SK-N-SH (cell line): Measurements from ENCODE around the gene RAB7B. TPM values are rescaled to one million over a fixed set of nuclear protein-coding genes. Genes with fewer than 3 reads are reported as not detected.

ENCODE experiments used
- CTCF ChIA-PET: fragments of 300-600, 350-600 bp; formaldehyde crosslinking; extraction: SDS; loops from one replicate; lab custom pipeline; 2021; lab: Yijun Ruan, JAX
- POLR2A ChIA-PET: fragments of 350-600 bp; sonication (Branson Sonifier 250); formaldehyde crosslinking; extraction: SDS; loops from one replicate; lab custom pipeline; 2020; ENCODE audit warnings: antibody characterized with exemption, inconsistent platforms; lab: Yijun Ruan, JAX
- DNase-seq: peaks from one replicate; pipeline ENCODE4 v3.0.0; 2012
- H2AFZ ChIP-seq: fragments of 200-600 bp; sonication (generic); 2 replicates; pipeline ENCODE4 v1.8.1; 2016; ENCODE audit warnings: antibody characterized with exemption, mild to moderate bottlenecking, low read depth
- H3F3A ChIP-seq: fragments of 200-600 bp; sonication (generic); replicated peaks from 2 replicates; pipeline ENCODE3; 2016; ENCODE audit warnings: antibody characterized with exemption, mild to moderate bottlenecking; ENCODE audit not compliant: insufficient read depth
- H3K27ac ChIP-seq, 2 experiments: fragments of 200-500 bp in 1 of 2; fragments of 200-600 bp in 1 of 2; sonication (Bioruptor generic) in 1 of 2; sonication (generic), shearing (Covaris generic) in 1 of 2; 2 replicates each; pipeline versions ENCODE4 v1.5.1 to v1.6.1; 2014 to 2016; ENCODE audit warnings: low read depth in 2 of 2, inconsistent platforms in 1 of 2, low read length in 1 of 2, mild to moderate bottlenecking in 1 of 2, mixed read lengths in 1 of 2
- H3K27me3 ChIP-seq: fragments of 200-600 bp; sonication (generic), shearing (Covaris generic); 2 replicates; pipeline ENCODE4 v1.6.1; 2016; ENCODE audit warnings: mixed run types; ENCODE audit not compliant: insufficient read depth
- H3K36me3 ChIP-seq, 2 experiments: fragments of 200-500 bp in 1 of 2; fragments of 200-600 bp in 1 of 2; sonication (Bioruptor generic) in 1 of 2; sonication (generic) in 1 of 2; replicated peaks in 1 of 2; 2 replicates each; pipeline versions ENCODE3 to v1.5.1; 2014 to 2016; ENCODE audit warnings: low read length in 1 of 2, mild to moderate bottlenecking in 1 of 2; ENCODE audit not compliant: insufficient read depth in 2 of 2, control insufficient read depth in 1 of 2
- H3K4me1 ChIP-seq, 2 experiments: fragments of 200-500 bp in 1 of 2; fragments of 200-600 bp in 1 of 2; sonication (Bioruptor generic) in 1 of 2; sonication (generic), shearing (Covaris generic) in 1 of 2; 2 replicates each; pipeline versions ENCODE4 v1.5.1 to v1.6.1; 2014 to 2016; ENCODE audit warnings: low read depth in 1 of 2, low read length in 1 of 2, mixed run types in 1 of 2; ENCODE audit not compliant: insufficient read depth in 2 of 2, control insufficient read depth in 1 of 2
- H3K4me2 ChIP-seq: fragments of 200-600 bp; sonication (generic), shearing (Covaris generic); 2 replicates; pipeline ENCODE4 v1.6.1; 2017; ENCODE audit warnings: mixed run types
- H3K4me3 ChIP-seq, 2 experiments: fragments of 200-500 bp in 1 of 2; fragments of 200-600 bp in 1 of 2; sonication (Bioruptor generic) in 1 of 2; sonication (generic), shearing (Covaris generic) in 1 of 2; 2 replicates each; pipeline versions ENCODE4 v1.5.1 to v1.8.1; 2014 to 2016; ENCODE audit warnings: low read depth in 2 of 2, inconsistent platforms in 1 of 2, low read length in 1 of 2, mild to moderate bottlenecking in 1 of 2, mixed read lengths in 1 of 2, moderate library complexity in 1 of 2
- H3K79me2 ChIP-seq: fragments of 200-600 bp; sonication (generic); 2 replicates; pipeline ENCODE4 v1.8.1; 2017; ENCODE audit warnings: mild to moderate bottlenecking; ENCODE audit not compliant: insufficient read depth
- H3K9ac ChIP-seq: fragments of 200-600 bp; sonication (generic); 2 replicates; pipeline ENCODE4 v1.6.1; 2017; ENCODE audit warnings: mixed run types
- H3K9me2 ChIP-seq: fragments of 200-600 bp; sonication (generic); 2 replicates; pipeline ENCODE4 v1.6.1; 2017; ENCODE audit warnings: mixed run types
- H3K9me3 ChIP-seq: fragments of 200-600 bp; sonication (generic); 2 replicates; pipeline ENCODE4 v1.6.1; 2017; ENCODE audit warnings: mixed run types, mild to moderate bottlenecking, moderate library complexity
- H4K20me1 ChIP-seq: fragments of 200-600 bp; sonication (generic); 2 replicates; pipeline ENCODE4 v1.6.1; 2017; ENCODE audit warnings: mild to moderate bottlenecking, mixed run types; ENCODE audit not compliant: insufficient read depth
- CTCF ChIP-seq: fragments of 200-600 bp; sonication (generic); IDR thresholded peaks from 2 replicates; pipeline ENCODE4 v1.6.1; 2017; ENCODE audit warnings: antibody characterized with exemption, mild to moderate bottlenecking, moderate library complexity
- ELF1 ChIP-seq: IDR thresholded peaks from 2 replicates; pipeline ENCODE4 v1.4.0; 2012
- EP300 ChIP-seq, 2 experiments: IDR thresholded peaks; 2 replicates each; pipeline versions ENCODE4 v1.4.0 to v1.6.1; 2012; ENCODE audit warnings: borderline replicate concordance in 1 of 2, low read depth in 1 of 2, low read length in 1 of 2
- EZH2phosphoT487 ChIP-seq: fragments of 200-600 bp; sonication (generic); IDR thresholded peaks from 2 replicates; pipeline ENCODE4 v1.6.1; 2017; ENCODE audit warnings: low read depth, mixed run types, mild to moderate bottlenecking, antibody characterized with exemption, moderate library complexity, borderline replicate concordance
- FOSL2 ChIP-seq: IDR thresholded peaks from 2 replicates; pipeline ENCODE4 v1.4.0; 2012; ENCODE audit warnings: low read depth, mild to moderate bottlenecking, moderate library complexity, borderline replicate concordance
- FOXJ3 ChIP-seq: sonication (generic); formaldehyde crosslinking; IDR thresholded peaks from 2 replicates; pipeline ENCODE4 v1.5.1; 2020; ENCODE audit warnings: mild to moderate bottlenecking, missing genetic modification reagents
- GATA2 ChIP-seq: sonication (generic); formaldehyde crosslinking; IDR thresholded peaks from 2 replicates; pipeline ENCODE4 v1.5.0; 2020; ENCODE audit warnings: mild to moderate bottlenecking, missing genetic modification reagents
- JUND ChIP-seq: IDR thresholded peaks from 2 replicates; pipeline ENCODE4 v1.4.0; 2012
- MEF2A ChIP-seq: IDR thresholded peaks from 2 replicates; pipeline ENCODE4 v1.4.0; 2012; ENCODE audit warnings: low read depth, borderline replicate concordance
- MXI1 ChIP-seq: IDR thresholded peaks from 2 replicates; pipeline ENCODE4 v1.6.1; 2012; ENCODE audit warnings: mild to moderate bottlenecking, low read depth, low read length, improper control_type of control experiment
- NFIC ChIP-seq: IDR thresholded peaks from 2 replicates; pipeline ENCODE4 v1.4.0; 2012; ENCODE audit warnings: borderline replicate concordance
- NRF1 ChIP-seq: IDR thresholded peaks from 2 replicates; pipeline ENCODE4 v1.6.1; 2012; ENCODE audit warnings: low read depth, mild to moderate bottlenecking, low read length
- POLR2AphosphoS5 ChIP-seq: IDR thresholded peaks from 2 replicates; pipeline ENCODE4 v1.6.1; 2012; ENCODE audit warnings: low read depth, low read length
- RAD21 ChIP-seq: IDR thresholded peaks from 2 replicates; pipeline ENCODE4 v1.6.1; 2012; ENCODE audit warnings: mild to moderate bottlenecking, low read length
- RFX5 ChIP-seq: IDR thresholded peaks from 2 replicates; pipeline ENCODE4 v1.6.1; 2012; ENCODE audit warnings: mild to moderate bottlenecking, improper control_type of control experiment, low read length
- RXRA ChIP-seq: IDR thresholded peaks from 2 replicates; pipeline ENCODE4 v1.4.0; 2012; ENCODE audit warnings: low read depth, mild to moderate bottlenecking, borderline replicate concordance
- TCF12 ChIP-seq: IDR thresholded peaks from 2 replicates; pipeline ENCODE4 v1.4.0; 2012
- TEAD4 ChIP-seq: IDR thresholded peaks from 2 replicates; pipeline ENCODE4 v1.4.0; 2012; ENCODE audit warnings: mild to moderate bottlenecking, borderline replicate concordance; ENCODE audit not compliant: insufficient read depth
- USF1 ChIP-seq: IDR thresholded peaks from 2 replicates; pipeline ENCODE4 v1.4.0; 2012; ENCODE audit warnings: low read depth, borderline replicate concordance
- WGBS: methylation state at CpG from one replicate; pipeline ENCODE4 v1.1.6; 2017; ENCODE audit warnings: low lambda C conversion rate; 5-methylcytosine and 5-hydroxymethylcytosine counted together
- polyA plus RNA-seq, 3 experiments: library from polyadenylated mRNA; depleted of rRNA; stranded (reverse); fragments of >200 nt; gene quantifications; 2 replicates each; pipeline ENCODE4 v1.2.3, GENCODE V29; 2012
- TF ChIP-seq, protein P1 (sequence below): IDR thresholded peaks from 2 replicates; pipeline ENCODE4 v1.4.0; 2012; ENCODE audit warnings: low read depth

The RAB7B gene
- polyA plus RNA-seq, 1 of the 3 experiments (the other 2 are of a cell fraction) = 0.15 TPM

DNA sequence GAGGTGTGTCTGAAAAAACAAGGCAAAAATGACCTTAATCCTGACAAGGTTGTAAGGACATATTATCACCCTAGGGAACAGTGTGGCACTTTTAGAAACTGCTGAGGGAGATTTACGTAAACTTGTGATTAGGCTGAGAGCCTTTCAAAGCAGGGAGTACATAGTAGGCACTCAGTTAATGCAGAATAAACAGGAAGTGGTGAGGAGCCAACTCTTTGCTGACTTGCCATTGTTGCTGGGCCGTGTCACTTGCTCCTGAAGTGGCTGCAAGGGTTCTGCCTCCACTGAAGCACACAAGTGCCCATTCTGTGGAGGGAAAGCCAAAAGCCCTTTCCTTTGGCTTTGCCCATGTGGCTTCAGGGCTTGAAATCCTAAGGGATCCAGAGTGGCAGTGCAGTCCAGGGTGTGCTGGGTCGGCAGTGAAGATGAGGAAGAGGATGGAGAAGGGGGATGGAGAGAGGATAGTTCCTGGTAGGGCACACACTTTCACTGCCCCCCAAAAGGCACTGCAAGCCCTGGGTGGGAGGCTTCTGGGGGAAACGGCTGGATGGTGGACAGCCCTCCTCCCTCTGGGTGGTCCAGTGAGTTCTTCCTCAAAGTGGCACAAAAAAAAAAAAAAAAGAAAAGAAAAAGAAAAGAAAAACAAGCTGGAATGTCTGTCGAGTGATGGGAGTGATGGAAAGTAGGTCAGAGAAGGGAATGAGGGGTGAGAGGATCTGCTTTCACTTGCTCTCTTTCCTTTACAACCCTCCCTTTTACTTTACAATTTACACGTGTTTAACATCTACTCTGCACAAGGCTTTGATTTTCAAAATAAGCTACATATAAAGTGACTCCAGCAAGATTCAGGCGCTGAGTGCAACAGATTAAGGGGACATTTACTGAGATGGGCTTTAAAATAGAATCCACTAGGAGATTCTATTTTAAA, 36.1 kb upstream of the RAB7B start:
- 41% methylated on average over 7 of the region's 7 CpGs for WGBS
- ChIA-PET CTCF (interaction anchor here (0.6 to 4.1 kb wide), 5 partner anchors 9 to 68 kb away, joined by 3 to 23 read pairs (median 4); no protein-coding TSS in a partner anchor), POLR2A (no interaction called here)
- Histone ChIP-seq H3F3A (no peaks in the 10 kb centered on the region), H3K27ac (no peak overlapping the region), H3K9me2 (no peaks in the 10 kb centered on the region), H3K4me2 (no peak overlapping the region), H3K4me1 (peaks cover 0 to 5% of the 10 kb centered on the region in 2 experiments; a peak in 1 of 4 replicates), H3K9me3 (no peaks in the 10 kb centered on the region), H3K27me3 (peaks cover 47% of the 10 kb centered on the region; the same call in 1 of the 2 replicates)
- TF ChIP-seq EZH2phosphoT487 (no peak), TCF12 (no peak), RFX5 (no peak), MEF2A (no peak), CTCF (no peak), TEAD4 (no peak), USF1 (no peak), RAD21 (no peak), FOSL2 (no peak), FOXJ3 (CRISPR knock-in tag) (no peak), NRF1 (no peak), EP300 (IDR thresholded peaks at IDR 0.05; ENCODE audit: borderline replicate concordance in 1 of 2, low read depth in 1 of 2, low read length in 1 of 2) (no peak)
- TF ChIP-seq, protein P1, sequence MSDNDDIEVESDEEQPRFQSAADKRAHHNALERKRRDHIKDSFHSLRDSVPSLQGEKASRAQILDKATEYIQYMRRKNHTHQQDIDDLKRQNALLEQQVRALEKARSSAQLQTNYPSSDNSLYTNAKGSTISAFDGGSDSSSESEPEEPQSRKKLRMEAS = no peak
- TF ChIP-seq, all 33 proteins: peak for 0
- no peak overlapping the region for H2AFZ ChIP-seq
- no peaks in the 10 kb centered on the region for H3K36me3 ChIP-seq
- DNase-seq = no peak
- H3K4me3 ChIP-seq = no peak overlapping the region
- H3K9ac ChIP-seq = no peak overlapping the region
- H3K79me2 ChIP-seq = no peaks in the 10 kb centered on the region
- no peaks in the 10 kb centered on the region for H4K20me1 ChIP-seq

DNA sequence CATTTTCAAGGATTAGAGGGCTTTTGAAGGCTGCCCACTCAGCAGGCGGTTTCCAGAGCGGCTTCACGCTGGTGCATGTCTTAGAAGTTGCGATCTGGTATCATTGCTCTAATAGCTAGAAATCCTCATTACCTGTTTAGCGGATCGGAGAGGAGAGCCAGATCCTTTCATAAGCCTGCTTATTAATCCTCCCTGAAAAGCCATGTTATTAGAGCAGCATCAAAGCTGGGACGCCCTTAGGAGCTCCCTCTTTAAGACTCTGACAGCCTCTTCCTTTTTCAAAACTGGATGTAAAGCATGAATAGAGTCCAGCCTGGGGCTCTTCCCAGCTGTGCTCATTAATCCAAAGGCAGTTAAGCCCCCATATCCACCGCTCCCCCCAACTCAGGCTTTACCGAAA, 34.4 kb upstream of the RAB7B start:
- CTCF ChIA-PET = interaction anchor here (0.5 to 1.8 kb wide), 6 partner anchors 18 to 246 kb away, joined by 3 to 5 read pairs (median 4); no protein-coding TSS in a partner anchor
- H3K4me1 ChIP-seq = peaks cover 0 to 5% of the 10 kb centered on the region in 2 experiments; a peak in 1 of 4 replicates
- H3K27ac ChIP-seq = no peak overlapping the region
- H3K36me3 ChIP-seq = no peaks in the 10 kb centered on the region
- POLR2A ChIA-PET = no interaction called here
- H3K9ac ChIP-seq = no peak overlapping the region
- H3K79me2 ChIP-seq = no peaks in the 10 kb centered on the region
- no peaks in the 10 kb centered on the region for H4K20me1 ChIP-seq
- H3K9me2 ChIP-seq = no peaks in the 10 kb centered on the region
- peaks cover 47% of the 10 kb centered on the region; the same call in 1 of the 2 replicates for H3K27me3 ChIP-seq
- H3K4me2 ChIP-seq = no peak overlapping the region
- 66% methylated on average over 5 of the region's 9 CpGs for WGBS
- no peak for DNase-seq
- H2AFZ ChIP-seq = no peak overlapping the region
- H3F3A ChIP-seq = no peaks in the 10 kb centered on the region
- H3K4me3 ChIP-seq = no peak overlapping the region
- no peak for TF ChIP-seq RAD21
- no peak for TF ChIP-seq MXI1
- TF ChIP-seq ELF1 = no peak
- no peak for TF ChIP-seq GATA2 (CRISPR knock-in tag)
- TF ChIP-seq MEF2A = no peak
- no peak for TF ChIP-seq NRF1
- no peak for TF ChIP-seq NFIC
- TF ChIP-seq JUND = no peak
- no peak for TF ChIP-seq RXRA
- no peak for TF ChIP-seq POLR2AphosphoS5
- no peak for TF ChIP-seq TEAD4
- H3K9me3 ChIP-seq = no peaks in the 10 kb centered on the region
